HG03108 (cell line): ENCODE data around the gene TMEM50B.
"Not testable (repeated sequence)": the region's sequence is repeated elsewhere in the genome, so short reads cannot be mapped to it uniquely, and the experiment has no call there.

Experiments
- ATAC-seq: cut with Tn5 transposase; IDR thresholded peaks from one replicate; pipeline ENCODE4 v1.9.1; 2021; ENCODE audit warnings: moderate library complexity; ENCODE audit not compliant: unreplicated experiment

Gene TMEM50B

DNA sequence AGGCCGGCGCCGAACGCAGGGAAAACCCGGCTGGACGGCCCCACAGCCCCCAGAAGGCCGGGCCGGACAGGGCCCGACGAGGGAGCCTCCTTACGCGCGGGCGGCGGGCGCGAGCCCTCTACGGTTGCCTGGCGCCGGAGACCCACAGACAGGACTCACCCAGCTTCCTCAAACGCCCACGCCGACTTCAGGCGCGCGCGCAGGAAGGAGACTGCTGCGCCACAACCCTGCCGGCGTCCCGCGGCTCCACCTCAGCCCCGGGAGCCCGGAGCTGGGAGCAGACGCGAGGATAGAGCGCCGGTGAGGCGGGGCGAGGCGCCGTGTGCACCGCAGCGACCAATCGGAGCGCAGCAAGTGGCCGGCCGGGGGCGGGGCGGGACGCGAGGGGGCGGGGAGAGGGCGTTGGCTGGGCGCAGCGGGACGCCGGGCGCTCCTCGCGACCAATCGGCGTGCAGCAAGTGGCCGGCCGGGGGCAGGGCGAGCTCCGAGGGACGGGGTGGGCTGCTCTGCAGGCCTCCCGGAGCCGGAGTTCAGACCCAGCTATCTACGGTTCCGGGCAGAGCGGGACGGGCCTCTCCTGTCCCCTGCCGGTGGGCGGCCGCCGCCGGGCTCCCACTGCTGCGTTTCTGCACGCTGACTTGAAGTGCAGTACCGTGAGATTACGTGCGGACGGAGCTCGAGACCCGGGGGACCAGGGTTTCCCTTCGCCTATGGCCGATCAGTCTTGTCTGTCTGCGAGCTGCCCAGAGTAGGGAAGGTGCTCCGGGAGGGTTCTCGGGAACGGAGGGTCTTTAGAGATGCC, at the start of gene TMEM50B:
TMEM50B (minus strand) TSS at position 296 of the 802 bp plus-strand sequence. CDS start 11,089 bp downstream, outside the sequence.
- ATAC-seq, result peak; percentile 88

DNA sequence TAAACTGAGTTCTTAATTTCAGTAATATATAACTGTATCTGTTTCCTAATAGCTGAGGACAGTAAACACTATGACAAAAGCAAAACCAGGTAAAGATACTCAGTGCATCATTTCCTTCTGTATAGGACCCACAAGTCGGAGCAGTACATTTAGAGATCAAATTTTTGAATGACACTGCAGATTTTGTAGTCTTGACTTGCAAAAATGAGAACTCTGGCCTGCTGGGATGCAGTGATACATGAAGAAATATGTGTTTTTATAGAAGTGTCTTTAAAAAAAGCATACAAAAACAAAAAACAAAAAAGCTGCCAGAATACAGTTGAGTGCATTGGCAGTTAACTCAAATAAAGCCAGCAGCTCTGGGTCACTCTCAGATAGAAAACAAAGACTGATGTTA, 43.2 kb upstream of the TMEM50B start:
- no peak for ATAC-seq

DNA sequence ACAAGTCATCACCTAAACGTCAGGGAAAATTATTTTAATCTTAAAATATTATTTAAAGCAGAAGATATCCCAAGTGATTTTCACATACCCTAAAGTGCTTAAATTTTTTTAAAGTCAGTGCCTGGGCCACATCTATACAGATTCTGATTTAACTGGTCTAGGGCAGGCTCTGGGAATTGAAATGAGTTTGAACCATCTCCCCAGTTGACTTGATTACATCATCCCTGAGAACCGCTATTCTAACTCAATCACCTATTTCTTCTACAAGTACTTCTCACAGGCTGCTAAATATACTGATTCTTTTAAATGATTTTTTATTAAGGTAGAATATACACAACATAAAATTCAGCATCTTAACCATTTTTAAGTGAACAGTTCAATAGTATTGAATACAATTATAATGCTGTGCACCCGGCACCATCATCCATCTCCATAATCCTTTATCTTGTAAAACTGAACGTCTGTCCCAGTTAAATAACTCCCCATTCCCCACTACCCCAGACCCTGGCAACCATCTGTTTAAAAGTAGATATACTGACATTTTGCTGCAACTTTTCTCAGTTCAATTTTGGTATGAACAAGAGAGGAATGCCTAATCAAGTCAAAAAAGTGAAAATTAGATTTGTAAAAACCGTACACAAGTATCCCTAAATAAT, 42.7 kb upstream of the TMEM50B start:
- no peak for ATAC-seq

DNA sequence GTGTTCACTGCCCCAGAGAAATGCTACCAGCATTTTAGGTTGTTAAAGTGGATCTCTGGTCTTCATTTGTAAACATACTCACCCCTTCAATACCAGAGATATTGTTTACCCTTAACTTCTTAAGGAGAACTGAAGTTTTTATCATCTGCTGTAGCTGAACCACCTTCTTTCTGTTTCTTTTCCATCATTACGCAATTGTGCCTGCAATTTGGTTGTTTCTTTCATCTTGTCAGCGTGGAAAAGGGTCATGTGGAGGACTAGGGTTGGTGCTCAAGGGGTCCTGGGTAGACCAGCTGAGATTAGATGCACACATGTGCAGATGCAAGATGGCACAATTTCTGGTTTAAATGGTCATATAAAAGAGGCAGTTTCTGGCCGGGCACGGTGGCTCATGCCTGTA, 39.1 kb upstream of the TMEM50B start:
- no peak for ATAC-seq

DNA sequence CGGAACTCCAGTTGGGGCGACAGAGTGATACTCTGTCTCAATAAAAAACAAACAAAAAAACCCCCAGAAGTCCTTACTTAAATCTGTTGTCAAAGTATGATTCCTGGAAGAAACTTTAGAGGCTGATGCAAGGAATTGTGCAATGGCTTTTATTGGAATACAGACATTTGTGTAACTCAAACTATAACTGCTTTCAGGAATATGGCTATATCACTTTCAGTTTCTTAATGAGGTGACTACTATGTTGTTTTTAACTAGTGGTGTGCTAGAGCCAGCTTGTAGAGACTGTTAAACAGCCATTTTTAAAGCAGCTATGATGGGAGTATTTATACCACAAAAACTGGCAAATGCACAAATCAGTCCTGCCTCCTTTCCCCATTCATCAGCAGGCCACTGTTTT, 34.5 kb upstream of the TMEM50B start:
- no peak for ATAC-seq

GRCh38 chr21:33512481-33512880, 32.7 kb upstream of the TMEM50B start:
- ATAC-seq, result no peak

DNA sequence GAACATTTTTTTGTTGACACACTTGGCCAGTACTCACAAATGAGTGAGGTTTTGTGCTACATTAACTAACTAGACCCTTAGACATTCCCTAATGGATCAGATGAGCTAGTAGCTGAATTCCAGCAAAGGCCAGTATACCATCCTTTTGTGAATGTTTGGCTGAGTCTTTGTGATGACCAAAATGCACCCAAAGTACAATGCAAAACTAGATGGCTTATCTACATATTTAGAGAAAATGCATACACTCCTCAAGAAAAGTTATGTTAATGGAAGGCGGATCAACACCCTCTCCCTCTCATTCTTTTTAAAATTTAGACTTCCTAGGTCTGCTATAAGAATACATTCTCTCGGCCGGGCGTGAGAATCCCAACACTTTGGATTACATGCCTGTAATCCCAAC, 31.9 kb upstream of the TMEM50B start:
- ATAC-seq, result no peak

GRCh38 chr21:33510826-33511225, 31.1 kb upstream of the TMEM50B start:
- no peak for ATAC-seq

GRCh38 chr21:33507003-33507402, 27.2 kb upstream of the TMEM50B start:
- ATAC-seq, result not testable (repeated sequence)

DNA sequence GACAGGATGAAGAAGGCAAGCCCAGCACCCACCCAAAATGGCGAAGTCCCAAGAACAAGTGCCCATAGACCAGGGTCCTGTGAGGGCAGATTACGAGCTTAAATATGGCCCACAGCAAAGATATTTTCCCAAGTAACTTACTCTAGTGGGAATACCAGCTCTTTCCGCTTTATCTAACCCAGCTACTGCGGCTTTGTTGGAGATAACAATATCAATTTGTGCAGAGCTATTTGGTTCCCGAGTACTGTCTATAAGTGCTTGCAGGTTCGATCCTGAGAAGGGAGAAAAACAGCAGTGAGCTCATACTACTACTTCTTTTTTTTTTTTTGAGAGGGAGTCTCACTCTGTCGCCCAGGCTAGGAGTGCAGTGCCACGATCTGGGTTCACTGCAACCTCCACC, 26.1 kb upstream of the TMEM50B start:
- no peak for ATAC-seq

DNA sequence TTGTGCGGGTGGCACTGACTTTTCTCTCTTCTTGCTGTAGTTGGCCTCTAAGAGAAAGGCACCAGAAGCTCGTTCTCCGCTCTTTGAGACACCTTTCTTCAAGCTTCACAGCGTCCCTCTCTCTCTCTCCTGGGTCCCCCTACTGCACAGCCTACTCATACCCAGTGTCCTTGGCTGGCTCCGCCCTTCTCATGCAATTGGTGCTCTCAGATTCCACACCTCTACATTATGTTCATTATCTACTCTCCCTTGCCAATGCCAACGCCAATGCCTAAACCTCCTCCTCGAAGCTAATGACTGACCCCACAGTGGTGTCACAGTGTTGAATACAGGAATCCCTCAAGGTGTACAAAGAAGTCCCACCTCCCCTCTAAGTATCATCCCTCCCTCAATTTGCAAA, 16.6 kb upstream of the TMEM50B start:
- ATAC-seq, result no peak

GRCh38 chr21:33495743-33496142, 16.0 kb upstream of the TMEM50B start:
- ATAC-seq, result no peak

DNA sequence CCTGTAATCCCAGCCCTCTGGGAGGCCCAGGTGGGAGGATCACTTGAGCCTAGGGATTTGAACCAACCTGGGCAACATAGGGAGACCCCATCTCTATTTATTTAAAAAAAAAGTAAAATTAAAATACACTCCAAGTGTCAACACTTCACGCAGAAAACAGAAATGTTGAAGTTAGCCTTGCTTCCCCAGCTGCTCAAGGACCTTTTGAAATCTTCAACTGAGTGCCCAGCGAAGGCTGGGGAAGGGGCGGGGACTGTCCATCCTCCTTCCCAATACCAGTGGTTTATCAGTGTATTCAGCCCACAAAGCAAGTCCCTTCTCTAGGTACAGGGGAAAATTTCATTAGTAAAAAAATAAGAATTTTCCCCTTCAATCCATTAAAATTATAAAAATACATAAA, 14.0 kb upstream of the TMEM50B start:
- no peak for ATAC-seq

DNA sequence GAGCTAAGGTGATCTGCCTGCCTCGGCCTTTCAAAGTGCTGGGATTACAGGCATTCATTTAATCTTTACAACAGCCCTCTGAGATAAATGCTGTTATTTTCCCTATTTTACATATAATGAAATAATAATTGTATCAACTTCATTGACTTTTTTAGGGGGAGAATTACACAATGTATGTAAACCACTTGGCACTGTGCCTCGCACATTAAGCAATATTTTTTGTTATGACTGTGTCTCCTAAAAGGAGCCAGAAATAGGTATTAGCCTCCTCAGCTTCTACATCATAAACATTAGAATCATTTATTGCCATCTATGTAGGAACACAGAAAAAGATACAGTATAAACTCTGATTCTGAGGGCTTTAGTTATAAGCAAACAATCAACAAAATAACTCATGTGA, 12.8 kb upstream of the TMEM50B start:
- no peak for ATAC-seq

DNA sequence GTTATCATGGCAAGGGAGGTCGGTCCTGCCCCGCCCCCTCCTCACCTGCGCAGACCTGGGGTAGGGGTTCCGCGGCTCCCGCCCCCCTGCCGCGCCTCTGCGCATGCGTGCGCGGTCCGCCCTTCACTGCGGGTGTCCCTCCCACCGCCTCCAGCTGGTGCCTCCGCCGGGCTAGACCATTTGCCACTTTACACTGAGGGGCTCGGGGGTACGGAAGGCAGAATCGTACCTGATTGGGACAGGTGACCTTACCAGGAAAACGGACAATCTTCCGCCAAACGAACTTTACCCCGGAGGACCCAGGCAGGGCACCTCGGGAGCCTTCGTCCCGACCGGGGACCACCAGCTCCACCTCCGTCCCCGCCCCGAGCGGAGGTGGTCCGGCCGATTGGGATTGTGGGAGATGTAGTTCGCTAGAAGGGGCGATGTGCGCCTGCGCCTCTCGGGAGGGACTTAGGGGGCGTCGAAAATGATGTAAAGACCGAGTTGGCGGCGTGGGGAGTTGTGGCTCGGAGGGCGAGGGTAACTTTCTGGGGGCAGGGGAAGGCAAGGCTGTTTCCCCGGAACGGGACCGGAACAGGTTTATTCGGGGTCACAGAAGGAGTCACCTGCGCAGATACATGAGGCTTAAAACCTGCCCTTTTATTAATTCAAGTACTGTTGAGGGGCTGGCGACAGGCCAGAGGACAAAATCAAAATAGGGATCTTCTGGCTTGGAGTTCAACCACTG, 11.8 kb upstream of the TMEM50B start, which contains the start of gene DNAJC28:
DNAJC28 (minus strand) TSS at position 344 of the 730 bp plus-strand sequence. CDS start 2,323 bp downstream, outside the sequence.
- peak; percentile 98 for ATAC-seq

DNA sequence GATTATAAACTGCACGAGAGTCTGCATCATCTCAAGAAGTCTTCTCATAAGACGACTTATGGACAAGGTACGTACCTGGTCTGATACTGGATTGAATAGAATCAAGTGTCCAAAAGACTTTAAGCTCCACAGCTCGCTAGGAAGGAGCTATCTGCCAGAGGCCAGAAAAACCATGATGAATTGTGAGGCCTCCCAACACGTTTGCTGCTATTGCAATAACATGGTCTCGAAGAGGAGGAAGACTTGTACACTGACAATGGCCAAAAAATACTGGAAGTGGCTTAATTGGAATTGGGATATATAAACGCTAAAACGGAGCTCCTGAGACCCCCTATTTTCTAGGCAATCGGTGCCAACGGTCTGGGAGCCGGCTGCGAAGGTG, 11.2 kb upstream of the TMEM50B start:
- no peak for ATAC-seq

GRCh38 chr21:33488936-33489335, 9.2 kb upstream of the TMEM50B start:
- no peak for ATAC-seq

DNA sequence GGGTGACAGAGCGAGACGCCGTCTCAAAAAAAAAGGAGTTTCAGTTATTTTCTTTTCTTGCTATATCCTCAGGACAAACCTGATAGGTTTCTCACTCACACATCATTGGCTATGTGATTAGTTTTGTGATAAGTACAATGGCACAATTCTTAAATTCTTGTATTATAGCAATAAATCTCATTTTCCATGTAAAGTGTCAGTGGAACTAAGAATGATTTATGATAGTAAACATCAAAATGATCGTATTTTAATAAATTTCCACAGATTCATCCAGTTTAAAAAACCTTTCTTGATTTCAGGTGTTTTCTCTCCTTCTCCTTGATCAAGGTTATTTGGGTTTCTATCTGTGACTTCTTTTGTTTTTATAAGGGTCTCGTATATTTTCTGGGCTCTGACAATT, 8.2 kb upstream of the TMEM50B start:
- ATAC-seq, result no peak

GRCh38 chr21:33481314-33481943, 1.7 kb upstream of the TMEM50B start:
- no peak for ATAC-seq

- ATAC-seq, result no peak
Measured at GRCh38 chr21:33480481-33481103, 818 bp upstream of the TMEM50B start.
